ENCODE results near the gene RAB3B. TPM values are rescaled to one million over a fixed set of nuclear protein-coding genes. Genes with fewer than 3 reads are reported as not detected.
"Not testable (repeated sequence)": the region's sequence is repeated elsewhere in the genome, so short reads cannot be mapped to it uniquely, and the experiment has no call there.

Gene RAB3B
- total RNA-seq, 4 donors from 2014 or later: 1.8 to 4.5 (median 3.4) TPM

DNA sequence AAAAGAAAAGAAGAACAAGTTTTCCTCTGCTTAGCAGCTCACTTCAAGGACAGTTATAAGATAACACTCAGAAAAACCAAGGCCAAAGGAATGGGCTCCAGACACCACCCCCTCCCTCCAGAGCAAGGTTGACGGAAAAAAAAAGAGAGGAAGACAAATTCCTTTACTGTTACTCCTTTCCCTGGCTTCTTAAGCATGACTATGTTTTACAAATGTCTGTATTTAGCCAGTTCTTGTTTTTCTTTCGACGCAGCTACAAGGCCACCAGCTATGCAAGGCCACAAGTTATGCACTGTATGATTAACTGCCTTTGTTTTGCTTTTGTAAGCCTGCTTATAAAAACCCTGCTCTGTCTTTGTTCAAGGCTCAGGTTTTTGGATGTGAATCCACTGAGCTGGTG lies 15.0 kb upstream of the RAB3B start:
- H3K27ac ChIP-seq; intact Hi-C loops (cut with DNase I; ENCODE audit: low total_unique reads); DNase-seq; H3K27me3 ChIP-seq; H3K4me3 ChIP-seq; H3K36me3 ChIP-seq; H3K9me3 ChIP-seq: not testable (repeated sequence)
- 45 to 46% methylated on average over 3 of the region's 3 CpGs for WGBS, 2 donors (ENCODE audit: low coverage in 1 of 2)
- peaks cover 0 to 19% (median 6%) of the 10 kb centered on the region in 4 donors for H3K4me1 ChIP-seq
- in situ Hi-C loops (cut with MboI; ENCODE audit: low pct_ligation_motif_present in 1 of 4, low pct_unique_long_range_greater_than_20kb in 1 of 4, low sequenced_read_pairs in 3 of 4): loop anchor here in 1 of 4 donors (10.0 kb wide), 1 partner anchor 101 kb away; no protein-coding TSS in a partner anchor

DNA sequence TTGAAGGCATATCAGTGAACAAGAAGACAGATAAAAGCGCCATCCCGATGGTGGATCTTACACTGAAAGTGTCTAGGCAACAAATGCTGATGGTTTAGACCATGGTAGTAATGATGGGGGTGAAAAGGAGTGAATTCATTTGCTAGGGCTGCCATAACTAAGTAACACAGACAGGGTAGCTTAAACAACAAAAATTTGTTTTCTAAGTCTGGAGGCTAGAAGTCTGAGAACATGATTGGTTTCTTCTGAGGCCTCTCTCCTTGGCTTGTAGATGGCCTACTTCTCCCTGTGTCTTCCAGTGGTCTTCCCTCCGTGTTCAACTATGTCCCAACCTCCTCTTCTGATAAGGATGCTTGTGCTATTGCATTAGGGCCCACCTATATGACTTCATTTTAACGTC lies 13.4 kb upstream of the RAB3B start:
- H3K4me3 ChIP-seq: no peak overlapping the region
- TF ChIP-seq, protein P1, sequence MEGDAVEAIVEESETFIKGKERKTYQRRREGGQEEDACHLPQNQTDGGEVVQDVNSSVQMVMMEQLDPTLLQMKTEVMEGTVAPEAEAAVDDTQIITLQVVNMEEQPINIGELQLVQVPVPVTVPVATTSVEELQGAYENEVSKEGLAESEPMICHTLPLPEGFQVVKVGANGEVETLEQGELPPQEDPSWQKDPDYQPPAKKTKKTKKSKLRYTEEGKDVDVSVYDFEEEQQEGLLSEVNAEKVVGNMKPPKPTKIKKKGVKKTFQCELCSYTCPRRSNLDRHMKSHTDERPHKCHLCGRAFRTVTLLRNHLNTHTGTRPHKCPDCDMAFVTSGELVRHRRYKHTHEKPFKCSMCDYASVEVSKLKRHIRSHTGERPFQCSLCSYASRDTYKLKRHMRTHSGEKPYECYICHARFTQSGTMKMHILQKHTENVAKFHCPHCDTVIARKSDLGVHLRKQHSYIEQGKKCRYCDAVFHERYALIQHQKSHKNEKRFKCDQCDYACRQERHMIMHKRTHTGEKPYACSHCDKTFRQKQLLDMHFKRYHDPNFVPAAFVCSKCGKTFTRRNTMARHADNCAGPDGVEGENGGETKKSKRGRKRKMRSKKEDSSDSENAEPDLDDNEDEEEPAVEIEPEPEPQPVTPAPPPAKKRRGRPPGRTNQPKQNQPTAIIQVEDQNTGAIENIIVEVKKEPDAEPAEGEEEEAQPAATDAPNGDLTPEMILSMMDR (IDR thresholded peaks at IDR 0.05): no peak
- TF ChIP-seq POLR2A (IDR thresholded peaks at IDR 0.05) (no peak), EP300 (IDR thresholded peaks at IDR 0.05; ENCODE audit: low read depth) (no peak), POLR2AphosphoS5 (IDR thresholded peaks at IDR 0.05) (no peak)
- H3K36me3 ChIP-seq: no peaks in the 10 kb centered on the region
- in situ Hi-C loops (cut with MboI; ENCODE audit: low pct_ligation_motif_present in 1 of 4, low pct_unique_long_range_greater_than_20kb in 1 of 4, low sequenced_read_pairs in 3 of 4): loop anchor here in 1 of 4 donors (10.0 kb wide), 1 partner anchor 99 kb away; no protein-coding TSS in a partner anchor
- H3K4me1 ChIP-seq: peaks cover 0 to 19% (median 6%) of the 10 kb centered on the region in 4 donors
- no peak overlapping the region for H3K27ac ChIP-seq
- no peak for DNase-seq
- H3K27me3 ChIP-seq: no peaks in the 10 kb centered on the region
- H3K9me3 ChIP-seq: no peaks in the 10 kb centered on the region
- WGBS, 2 donors (ENCODE audit: low coverage in 1 of 2): 51% methylated on average over 4 of the region's 4 CpGs
- intact Hi-C loops (cut with DNase I; ENCODE audit: low total_unique reads): loop anchor here (5.0 kb wide), 2 partner anchors 107 to 717 kb away; no protein-coding TSS in a partner anchor

DNA sequence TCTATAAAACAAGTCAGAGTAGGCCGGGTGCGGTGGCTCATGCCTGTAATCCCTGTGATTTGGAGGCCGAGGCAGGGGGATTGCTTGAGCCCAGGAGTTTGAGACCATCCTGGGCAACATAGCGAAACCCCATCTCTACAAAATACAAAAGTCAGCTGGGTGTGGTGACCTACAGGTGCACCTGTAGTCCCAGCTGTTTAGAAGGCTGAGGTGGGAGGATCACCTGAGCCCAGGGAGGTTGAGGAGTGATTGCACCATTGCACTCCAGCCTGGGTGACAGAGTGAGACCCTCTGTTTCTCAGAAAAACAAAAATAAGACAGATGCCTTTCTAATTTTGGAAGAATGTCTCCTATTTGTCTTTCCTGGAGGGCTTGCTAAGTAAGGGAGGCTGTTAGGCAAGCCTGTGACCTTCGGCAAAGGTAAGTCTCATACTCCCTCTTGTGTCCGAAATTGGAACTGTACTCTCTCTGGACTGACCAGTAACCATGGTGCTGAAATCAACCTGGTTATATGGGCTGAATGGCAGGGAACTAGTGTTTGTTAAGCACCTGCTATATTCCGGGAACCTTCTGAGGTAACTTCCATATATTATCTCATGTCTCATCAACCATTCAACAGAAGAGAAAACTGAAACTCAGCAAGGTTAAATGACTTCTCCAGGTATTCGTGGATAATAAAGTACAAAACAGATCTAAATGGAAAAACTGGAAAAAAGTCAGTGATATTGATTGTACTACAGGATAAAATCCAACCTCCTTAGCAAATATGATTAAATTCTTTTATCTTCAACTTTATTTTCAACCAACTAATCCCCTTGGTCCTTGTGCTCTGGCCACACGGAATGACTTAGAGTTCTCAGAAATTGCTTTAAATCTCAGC lies 11.8 kb upstream of the RAB3B start:
- DNase-seq: peak; percentile 37
- intact Hi-C loops (cut with DNase I; ENCODE audit: low total_unique reads) (loop anchor here (5.0 kb wide), 2 partner anchors 105 to 715 kb away; no protein-coding TSS in a partner anchor), in situ Hi-C loops (cut with MboI; ENCODE audit: low pct_ligation_motif_present in 1 of 4, low pct_unique_long_range_greater_than_20kb in 1 of 4, low sequenced_read_pairs in 3 of 4) (loop anchor here in 1 of 4 donors (10.0 kb wide), 1 partner anchor 97 kb away; no protein-coding TSS in a partner anchor)
- H3K9me3 ChIP-seq: no peaks in the 10 kb centered on the region
- no peak overlapping the region for H3K27ac ChIP-seq
- H3K4me3 ChIP-seq: no peak overlapping the region
- no peaks in the 10 kb centered on the region for H3K27me3 ChIP-seq
- 12 to 45% methylated on average over 4 to 9 of the region's 9 CpGs for WGBS, 2 donors (ENCODE audit: low coverage in 1 of 2)
- no peaks in the 10 kb centered on the region for H3K36me3 ChIP-seq
- no peak for TF ChIP-seq POLR2A (IDR thresholded peaks at IDR 0.05)
- TF ChIP-seq, protein P1 (IDR thresholded peaks at IDR 0.05): peak; percentile 87 to 92 (median 92)
- H3K4me1 ChIP-seq: peaks cover 0 to 13% (median 6%) of the 10 kb centered on the region in 4 donors

DNA sequence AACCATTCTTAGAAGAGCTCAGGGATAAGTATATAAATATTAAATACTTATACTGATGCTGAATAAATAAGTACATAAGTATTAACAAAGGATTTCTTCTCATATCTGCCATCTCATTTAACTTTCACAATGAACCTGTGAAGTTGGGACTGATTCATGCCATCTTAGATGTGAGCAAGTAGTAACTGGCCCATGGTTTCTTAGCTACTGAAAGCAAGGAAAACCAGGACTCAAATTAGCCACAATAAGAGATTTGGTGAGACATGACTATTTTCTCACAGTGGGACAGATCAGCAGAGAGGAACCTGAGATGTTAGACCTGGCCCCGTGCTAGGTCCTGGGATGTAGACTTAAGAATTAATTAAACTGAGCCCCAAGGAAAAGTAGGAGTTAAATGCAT lies 8.2 kb upstream of the RAB3B start:
- no peaks in the 10 kb centered on the region for H3K9me3 ChIP-seq
- intact Hi-C loops (cut with DNase I; ENCODE audit: low total_unique reads): no loop called here
- 71 to 86% methylated on average over 1 of the region's 1 CpG for WGBS, 2 donors (ENCODE audit: low coverage in 1 of 2)
- TF ChIP-seq EP300 (IDR thresholded peaks at IDR 0.05; ENCODE audit: low read depth): no peak
- no peak for TF ChIP-seq POLR2AphosphoS5 (IDR thresholded peaks at IDR 0.05)
- TF ChIP-seq, protein P1 (IDR thresholded peaks at IDR 0.05): no peak
- no peak for TF ChIP-seq POLR2A (IDR thresholded peaks at IDR 0.05)
- no peak for DNase-seq
- H3K27me3 ChIP-seq: peaks cover 3% of the 10 kb centered on the region
- no peaks in the 10 kb centered on the region for H3K36me3 ChIP-seq
- no peak overlapping the region for H3K4me3 ChIP-seq
- no peaks in the 10 kb centered on the region for H3K4me1 ChIP-seq
- no peak overlapping the region for H3K27ac ChIP-seq
- in situ Hi-C loops (cut with MboI; ENCODE audit: low pct_ligation_motif_present in 1 of 4, low pct_unique_long_range_greater_than_20kb in 1 of 4, low sequenced_read_pairs in 3 of 4): loop anchor here in 2 of 4 donors (10.0 kb wide), 1 partner anchor 94 kb away; no protein-coding TSS in a partner anchor

Data from transverse colon (tissue), 4 donors.